H1 (cell line): ENCODE results near the gene ALG14. TPM values are rescaled to one million over a fixed set of nuclear protein-coding genes. Genes with fewer than 3 reads are reported as not detected.

Experiments
- CTCF ChIA-PET: fragments of 300-600 bp; sonication (Branson Sonifier 250); formaldehyde crosslinking; loops from one replicate; lab custom pipeline; 2021; ENCODE audit not compliant: partially characterized antibody; lab: Charles Lee
- POLR2A ChIA-PET: fragments of 300-600 bp; sonication (Branson Sonifier 250); formaldehyde crosslinking; loops from one replicate; lab custom pipeline; 2021; ENCODE audit warnings: inconsistent platforms; ENCODE audit not compliant: partially characterized antibody; lab: Charles Lee
- DNase-seq, 2 experiments: peaks; one replicate each; pipeline versions ENCODE4 v3.0.0 to v3.0.0-alpha.2; 2010 to 2022; ENCODE audit warnings: low spot score in 2 of 2, low read depth in 1 of 2, mixed read lengths in 1 of 2
- FAIRE-seq: peaks from 2 replicates; lab custom pipeline; 2011; peaks lifted over from hg19 to GRCh38; lab: Jason Lieb, UNC
- H2AFZ ChIP-seq: 2 replicates; pipeline ENCODE4 v1.8.1; 2012; ENCODE audit warnings: low read length, inconsistent platforms
- H2AK5ac ChIP-seq: 2 replicates; pipeline ENCODE4 v1.6.1; 2013; ENCODE audit warnings: low read depth, low read length
- H2BK120ac ChIP-seq: replicated peaks from 2 replicates; pipeline ENCODE3; 2013; ENCODE audit warnings: low read depth, low read length, inconsistent platforms
- H2BK12ac ChIP-seq: 2 replicates; pipeline ENCODE4 v1.6.1; 2013; ENCODE audit warnings: low read depth, low read length
- H2BK15ac ChIP-seq: 2 replicates; pipeline ENCODE4 v1.6.1; 2013; ENCODE audit warnings: low read length
- H2BK20ac ChIP-seq: 2 replicates; pipeline ENCODE4 v1.6.1; 2013; ENCODE audit warnings: low read length
- H2BK5ac ChIP-seq: 2 replicates; pipeline ENCODE4 v1.6.1; 2013; ENCODE audit warnings: low read depth, low read length
- H3K14ac ChIP-seq: 2 replicates; pipeline ENCODE4 v1.6.1; 2013; ENCODE audit warnings: inconsistent platforms; ENCODE audit not compliant: insufficient read length
- H3K18ac ChIP-seq: 2 replicates; pipeline ENCODE4 v1.6.1; 2013; ENCODE audit warnings: low read length; ENCODE audit errors: extremely low read depth
- H3K23ac ChIP-seq: 2 replicates; pipeline ENCODE4 v1.6.1; 2013; ENCODE audit warnings: inconsistent platforms; ENCODE audit not compliant: insufficient read length
- H3K23me2 ChIP-seq: 2 replicates; pipeline ENCODE4 v1.6.1; 2013; ENCODE audit warnings: low read depth, low read length
- H3K27ac ChIP-seq: 2 replicates; pipeline ENCODE4 v1.6.1; 2011; ENCODE audit warnings: low read depth, low read length, inconsistent platforms
- H3K27me3 ChIP-seq, 4 experiments: replicated peaks in 1 of 4; 1 replicate in 1 of 4; 2 replicates in 3 of 4; pipeline versions ENCODE4 v1.6.1 to v1.8.1; 2011 to 2013; ENCODE audit warnings: low read length in 3 of 4, mild to moderate bottlenecking in 3 of 4, inconsistent platforms in 2 of 4, mixed read lengths in 2 of 4, moderate library complexity in 1 of 4; ENCODE audit not compliant: control insufficient read depth in 3 of 4, insufficient read depth in 3 of 4; ENCODE audit errors: extremely low read depth in 1 of 4
- H3K36me3 ChIP-seq, 4 experiments: 2 replicates each; pipeline versions ENCODE4 v1.6.1 to v1.8.1; 2011 to 2013; ENCODE audit warnings: mild to moderate bottlenecking in 4 of 4, low read length in 3 of 4, moderate library complexity in 2 of 4, control low read depth in 1 of 4, inconsistent platforms in 1 of 4; ENCODE audit not compliant: insufficient read depth in 4 of 4, control insufficient read depth in 2 of 4
- H3K4ac ChIP-seq: replicated peaks from 2 replicates; pipeline ENCODE3; 2013; ENCODE audit warnings: low read length, low read depth, mixed read lengths, inconsistent platforms; ENCODE audit not compliant: insufficient read length
- H3K4me1 ChIP-seq, 4 experiments: replicated peaks in 1 of 4; 1 replicate in 1 of 4; 2 replicates in 3 of 4; pipeline versions ENCODE4 v1.6.1 to v1.8.1; 2011 to 2013; ENCODE audit warnings: low read length in 3 of 4, inconsistent platforms in 2 of 4, mixed read lengths in 1 of 4; ENCODE audit not compliant: insufficient read depth in 4 of 4, control insufficient read depth in 3 of 4
- H3K4me2 ChIP-seq, 2 experiments: 2 replicates each; pipeline versions ENCODE4 v1.6.1 to v1.8.1; 2011 to 2013; ENCODE audit warnings: low read depth in 2 of 2, low read length in 2 of 2, control low read depth in 1 of 2, inconsistent platforms in 1 of 2, mild to moderate bottlenecking in 1 of 2; ENCODE audit not compliant: insufficient read depth in 1 of 2
- H3K4me3 ChIP-seq, 4 experiments: fragments of 200-600, 300-600 bp in 1 of 4; sonication (generic), shearing (Covaris generic), sonication (Bioruptor Twin) in 1 of 4; 2 replicates each; pipeline versions ENCODE4 v1.5.1 to v1.8.1; 2011 to 2016; ENCODE audit warnings: low read length in 4 of 4, low read depth in 3 of 4, control low read depth in 2 of 4, inconsistent platforms in 2 of 4, mild to moderate bottlenecking in 2 of 4, mixed read lengths in 1 of 4, moderate library complexity in 1 of 4; ENCODE audit not compliant: insufficient read depth in 2 of 4; ENCODE audit errors: extremely low read depth in 1 of 4
- H3K56ac ChIP-seq: replicated peaks from 2 replicates; pipeline ENCODE3; 2013; ENCODE audit warnings: low read depth, mild to moderate bottlenecking, mixed read lengths, low read length, inconsistent platforms; ENCODE audit not compliant: insufficient read length
- H3K79me1 ChIP-seq: 2 replicates; pipeline ENCODE4 v1.6.1; 2013; ENCODE audit warnings: low read depth, low read length, control low read depth
- H3K79me2 ChIP-seq, 2 experiments: 2 replicates each; pipeline versions ENCODE4 v1.6.1 to v1.8.1; 2012 to 2013; ENCODE audit warnings: low read length in 2 of 2, mild to moderate bottlenecking in 2 of 2, inconsistent platforms in 1 of 2; ENCODE audit not compliant: insufficient read depth in 2 of 2, control insufficient read depth in 1 of 2
- H3K9ac ChIP-seq, 4 experiments: replicated peaks in 1 of 4; 1 replicate in 1 of 4; 2 replicates in 3 of 4; pipeline versions ENCODE4 v1.6.1 to v1.8.1; 2011 to 2013; ENCODE audit warnings: low read depth in 3 of 4, low read length in 3 of 4, control low read depth in 2 of 4, mild to moderate bottlenecking in 2 of 4, moderate library complexity in 2 of 4, inconsistent platforms in 1 of 4; ENCODE audit errors: extremely low read depth in 1 of 4
- H3K9me3 ChIP-seq, 2 experiments: 2 replicates each; pipeline versions ENCODE4 v1.6.1 to v1.8.1; 2012 to 2013; ENCODE audit warnings: mild to moderate bottlenecking in 2 of 2, moderate library complexity in 2 of 2, control low read depth in 1 of 2, inconsistent platforms in 1 of 2, low read depth in 1 of 2, low read length in 1 of 2, mixed read lengths in 1 of 2; ENCODE audit not compliant: insufficient read depth in 2 of 2
- H4K20me1 ChIP-seq, 2 experiments: replicated peaks in 1 of 2; 2 replicates each; pipeline versions ENCODE3 to v1.8.1; 2011 to 2013; ENCODE audit warnings: inconsistent platforms in 2 of 2, low read length in 2 of 2, mild to moderate bottlenecking in 1 of 2; ENCODE audit not compliant: insufficient read depth in 2 of 2, control insufficient read depth in 1 of 2
- H4K5ac ChIP-seq: 2 replicates; pipeline ENCODE4 v1.6.1; 2013; ENCODE audit warnings: low read length, low read depth, mixed read lengths, inconsistent platforms; ENCODE audit not compliant: insufficient read length
- H4K8ac ChIP-seq: 2 replicates; pipeline ENCODE4 v1.8.0; 2013; ENCODE audit warnings: mild to moderate bottlenecking, moderate library complexity, low read length, inconsistent platforms; ENCODE audit not compliant: insufficient read depth; ENCODE audit errors: extremely low read depth
- H4K91ac ChIP-seq: replicated peaks from 2 replicates; pipeline ENCODE3; 2013; ENCODE audit warnings: low read length, mixed read lengths, inconsistent platforms; ENCODE audit not compliant: insufficient read length
- CBX5 ChIP-seq: fragments of 300-800, 300-1000 bp; sonication (generic); IDR thresholded peaks from 2 replicates; pipeline ENCODE4 v1.7.1; 2016; ENCODE audit warnings: antibody characterized with exemption, low read length, low read depth
- HDAC2 ChIP-seq, 2 experiments: fragments of 300-600 bp in 1 of 2; sonication (generic) in 1 of 2; IDR thresholded peaks; 2 replicates each; pipeline ENCODE4 v1.6.1; 2011 to 2012; ENCODE audit warnings: low read depth in 2 of 2, low read length in 2 of 2, mild to moderate bottlenecking in 2 of 2, moderate library complexity in 2 of 2, borderline replicate concordance in 1 of 2, inconsistent platforms in 1 of 2
- HDAC6 ChIP-seq: IDR thresholded peaks from one replicate; pipeline ENCODE4 v1.7.1; 2012; ENCODE audit warnings: low read depth, mild to moderate bottlenecking, inconsistent platforms, low read length, moderate library complexity
- JUN ChIP-seq: IDR thresholded peaks from 2 replicates; pipeline ENCODE4 v1.6.1; 2011; ENCODE audit warnings: low read depth, mild to moderate bottlenecking, improper control_type of control experiment, low read length
- NANOG ChIP-seq: IDR thresholded peaks from 2 replicates; pipeline ENCODE4 v1.6.1; 2011; ENCODE audit warnings: low read length, low read depth, mild to moderate bottlenecking, inconsistent platforms; ENCODE audit not compliant: insufficient read depth, poor library complexity, severe bottlenecking
- NRF1 ChIP-seq: IDR thresholded peaks from 2 replicates; pipeline ENCODE4 v1.6.1; 2011; ENCODE audit warnings: mild to moderate bottlenecking, low read depth, low read length, improper control_type of control experiment
- POU5F1 ChIP-seq: IDR thresholded peaks from 2 replicates; pipeline ENCODE4 v1.6.1; 2011; ENCODE audit warnings: low read depth, mild to moderate bottlenecking, low read length, moderate library complexity
- RNF2 ChIP-seq: fragments of 200-900, 300-1000 bp; sonication (generic); IDR thresholded peaks from 2 replicates; pipeline ENCODE4 v1.7.1; 2016; ENCODE audit warnings: borderline replicate concordance, low read depth, mild to moderate bottlenecking, antibody characterized with exemption, low read length; ENCODE audit not compliant: poor library complexity, severe bottlenecking; ENCODE audit errors: missing control alignments
- SP2 ChIP-seq: IDR thresholded peaks from 2 replicates; pipeline ENCODE4 v1.6.1; 2012; ENCODE audit warnings: mild to moderate bottlenecking, low read length, inconsistent platforms
- SUZ12 ChIP-seq: fragments of 200-600 bp; sonication (generic); IDR thresholded peaks from 2 replicates; pipeline ENCODE4 v1.6.1; 2012; ENCODE audit warnings: mild to moderate bottlenecking, inconsistent platforms, low read length, moderate library complexity, mixed read lengths
- TCF12 ChIP-seq: IDR thresholded peaks from 2 replicates; pipeline ENCODE4 v1.6.1; 2011; ENCODE audit warnings: low read depth, mild to moderate bottlenecking, low read length
- ZNF274 ChIP-seq: IDR thresholded peaks from 2 replicates; pipeline ENCODE4 v1.7.0; 2012; ENCODE audit warnings: low read length, borderline replicate concordance; ENCODE audit errors: extremely low read depth
- WGBS, 2 experiments: shearing (Covaris generic) in 1 of 2; methylation state at CpG; one replicate each; pipeline versions ENCODE4 v1.1.6 to v1.1.7; 2013 to 2015; ENCODE audit warnings: low lambda C conversion rate in 2 of 2, mixed read lengths in 2 of 2, inconsistent platforms in 1 of 2, low coverage in 1 of 2, missing lambda C conversion rate in 1 of 2; ENCODE audit not compliant: insufficient replicate concordance in 2 of 2, insufficient coverage in 1 of 2, insufficient read length in 1 of 2; ENCODE audit errors: extremely low coverage in 1 of 2, missing lambda C conversion rate in 1 of 2; 5-methylcytosine and 5-hydroxymethylcytosine counted together
- polyA plus RNA-seq, 7 experiments: library from polyadenylated mRNA; depleted of rRNA in 3 of 7; stranded (reverse) in 5 of 7; unstranded in 2 of 7; fragments of >200 nt in 5 of 7; fragments of 200-250 nt in 2 of 7; gene quantifications; 1 replicate in 5 of 7; 2 replicates in 1 of 7; 4 replicates in 1 of 7; pipeline versions ENCODE4 v1.2.1 to v1.2.3, GENCODE V29; 2011 to 2013; ENCODE audit warnings: missing spikeins in 2 of 7, mixed read lengths in 2 of 7
- total RNA-seq: library from RNA; stranded (reverse); fragmentation: NEBNext Ultra II Directional; extraction: Animal tissue kit (Norgen Biotek cat#: 25700); gene quantifications from 2 replicates; pipeline ENCODE4 v1.2.1, GENCODE V29; 2021

Gene ALG14
- total and polyA plus RNA-seq, 2 of the 8 experiments (the other 6 are each of a cell fraction or from before 2014, with no cell fraction given) = 0.95 to 1.3 TPM

GRCh38 chr1:95002164-95002539, 70.6 kb downstream of the ALG14 start:
- Histone ChIP-seq H3K23me2 (no peaks in the 10 kb centered on the region), H3K14ac (no peak overlapping the region), H3K4me1 (peaks cover 0 to 9% (median 0%) of the 10 kb centered on the region in 4 experiments; a peak in 2 of 7 replicates), H3K4me3 (no peak overlapping the region), H3K23ac (no peak overlapping the region), H3K4ac (peak overlapping the region; percentile 15), H4K8ac (no peak overlapping the region), H2BK120ac (no peak overlapping the region), H3K27ac (no peak overlapping the region), H2BK15ac (no peak overlapping the region), H2BK12ac (no peak overlapping the region), H4K91ac (no peak overlapping the region), H4K20me1 (no peaks in the 10 kb centered on the region), H3K79me2 (no peaks in the 10 kb centered on the region), H3K4me2 (no peak overlapping the region), H3K79me1 (no peaks in the 10 kb centered on the region), H2BK20ac (no peak overlapping the region), H2AFZ (no peak overlapping the region), H3K27me3 (no peaks in the 10 kb centered on the region), H3K56ac (no peak overlapping the region), H4K5ac (no peak overlapping the region), H2AK5ac (no peak overlapping the region), H3K9me3 (no peaks in the 10 kb centered on the region), H3K36me3 (no peaks in the 10 kb centered on the region), H3K18ac (no peak overlapping the region), H3K9ac (no peak overlapping the region), H2BK5ac (no peak overlapping the region)
- POLR2A ChIA-PET = interaction anchor here (0.9 kb wide), 1 partner anchor 116 kb away, joined by 3 read pairs; no protein-coding TSS in a partner anchor
- TF ChIP-seq HDAC2 (IDR thresholded peaks at IDR 0.05; ENCODE audit: borderline replicate concordance in 1 of 2, low read depth in 2 of 2, low read length in 2 of 2) = no peak
- no peak for TF ChIP-seq NRF1
- no peak for TF ChIP-seq CBX5
- no peak for TF ChIP-seq TCF12
- TF ChIP-seq POU5F1 = no peak
- no peak for TF ChIP-seq RNF2
- TF ChIP-seq ZNF274 = no peak
- no peak for TF ChIP-seq SP2
- TF ChIP-seq SUZ12 = no peak
- no peak for TF ChIP-seq NANOG
- no peak for TF ChIP-seq JUN
- no peak for TF ChIP-seq HDAC6
- DNase-seq = no peak
- CTCF ChIA-PET = interaction anchor here (1.0 to 1.4 kb wide), 2 partner anchors 11 to 16 kb away, joined by 4 read pairs; no protein-coding TSS in a partner anchor
- 70% methylated on average over 5 of the region's 5 CpGs; no CpG with 5 or more reads in 1 of the 2 experiments for WGBS, 2 experiments
- no peak for FAIRE-seq
